SK-N-SH (cell line): ENCODE results near the gene MLLT10.

Source experiments
- GABPA ChIP-seq: IDR thresholded peaks from 2 replicates; pipeline ENCODE4 v1.4.0; 2012; ENCODE audit warnings: low read depth, mild to moderate bottlenecking
- MEF2A ChIP-seq: IDR thresholded peaks from 2 replicates; pipeline ENCODE4 v1.4.0; 2012; ENCODE audit warnings: low read depth, borderline replicate concordance
- MXI1 ChIP-seq: IDR thresholded peaks from 2 replicates; pipeline ENCODE4 v1.6.1; 2012; ENCODE audit warnings: mild to moderate bottlenecking, low read depth, low read length, improper control_type of control experiment
- PBX3 ChIP-seq: IDR thresholded peaks from 2 replicates; pipeline ENCODE4; 2012
- RAD21 ChIP-seq: IDR thresholded peaks from 2 replicates; pipeline ENCODE4 v1.6.1; 2012; ENCODE audit warnings: mild to moderate bottlenecking, low read length
- RXRA ChIP-seq: IDR thresholded peaks from 2 replicates; pipeline ENCODE4 v1.4.0; 2012; ENCODE audit warnings: low read depth, mild to moderate bottlenecking, borderline replicate concordance
- TAF1 ChIP-seq: IDR thresholded peaks from 2 replicates; pipeline ENCODE4 v1.6.1; 2012; ENCODE audit warnings: low read depth, mild to moderate bottlenecking, low read length, moderate library complexity, borderline replicate concordance
- USF1 ChIP-seq: IDR thresholded peaks from 2 replicates; pipeline ENCODE4 v1.4.0; 2012; ENCODE audit warnings: low read depth, borderline replicate concordance
- USF2 ChIP-seq: fragments of 150-350 bp; IDR thresholded peaks from 2 replicates; pipeline ENCODE4 v1.6.1; 2017; ENCODE audit warnings: antibody characterized with exemption, low read length, low read depth, borderline replicate concordance
- TF ChIP-seq, protein P1 (sequence below): fragments of 200-600 bp; sonication (generic); IDR thresholded peaks from 2 replicates; pipeline ENCODE4 v1.6.1; 2017; ENCODE audit warnings: antibody characterized with exemption, mild to moderate bottlenecking, moderate library complexity
- TF ChIP-seq, protein P2 (sequence below): IDR thresholded peaks from 2 replicates; pipeline ENCODE4 v1.4.0; 2012; ENCODE audit warnings: low read depth
- TF ChIP-seq, protein P3 (sequence below): IDR thresholded peaks from 2 replicates; pipeline ENCODE4 v1.6.1; 2012; ENCODE audit warnings: mild to moderate bottlenecking, low read depth, low read length, moderate library complexity

DNA sequence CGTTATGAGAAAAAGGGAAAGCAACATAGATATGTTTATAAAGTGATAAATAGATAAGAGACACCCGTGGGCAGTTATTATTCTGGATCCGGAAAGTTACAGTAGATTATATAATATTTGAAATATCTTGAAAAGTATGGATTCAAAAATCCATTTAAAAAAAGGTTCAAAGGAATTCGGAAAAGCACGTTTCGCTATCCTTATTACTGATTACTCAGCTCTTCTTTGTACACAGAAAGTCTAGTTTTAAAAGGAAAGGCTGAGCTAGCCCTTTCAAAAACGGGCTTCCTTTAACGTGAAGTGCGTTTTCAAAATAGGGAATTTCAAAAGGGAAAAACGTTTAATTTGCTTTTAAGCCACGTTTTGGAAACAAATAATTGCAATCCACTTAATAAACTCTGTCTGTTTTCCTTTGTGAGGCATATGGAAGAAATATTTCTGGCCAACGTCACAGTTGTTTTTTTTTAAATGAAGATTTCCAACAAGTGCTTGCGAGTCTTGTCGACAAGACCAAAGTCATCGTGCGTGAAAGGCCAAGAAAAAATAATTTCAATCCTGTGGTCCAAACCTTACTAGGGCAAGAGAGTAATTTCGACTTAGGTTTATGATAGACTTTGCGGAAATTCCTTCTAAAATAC lies 6.3 kb upstream of the MLLT10 start:
- TF ChIP-seq MEF2A (no peak), TAF1 (no peak), GABPA (no peak), MXI1 (no peak; the same call in 1 of the 2 replicates), RXRA (no peak), PBX3 (no peak), USF1 (no peak), USF2 (no peak), RAD21 (no peak)
- TF ChIP-seq, protein P1, sequence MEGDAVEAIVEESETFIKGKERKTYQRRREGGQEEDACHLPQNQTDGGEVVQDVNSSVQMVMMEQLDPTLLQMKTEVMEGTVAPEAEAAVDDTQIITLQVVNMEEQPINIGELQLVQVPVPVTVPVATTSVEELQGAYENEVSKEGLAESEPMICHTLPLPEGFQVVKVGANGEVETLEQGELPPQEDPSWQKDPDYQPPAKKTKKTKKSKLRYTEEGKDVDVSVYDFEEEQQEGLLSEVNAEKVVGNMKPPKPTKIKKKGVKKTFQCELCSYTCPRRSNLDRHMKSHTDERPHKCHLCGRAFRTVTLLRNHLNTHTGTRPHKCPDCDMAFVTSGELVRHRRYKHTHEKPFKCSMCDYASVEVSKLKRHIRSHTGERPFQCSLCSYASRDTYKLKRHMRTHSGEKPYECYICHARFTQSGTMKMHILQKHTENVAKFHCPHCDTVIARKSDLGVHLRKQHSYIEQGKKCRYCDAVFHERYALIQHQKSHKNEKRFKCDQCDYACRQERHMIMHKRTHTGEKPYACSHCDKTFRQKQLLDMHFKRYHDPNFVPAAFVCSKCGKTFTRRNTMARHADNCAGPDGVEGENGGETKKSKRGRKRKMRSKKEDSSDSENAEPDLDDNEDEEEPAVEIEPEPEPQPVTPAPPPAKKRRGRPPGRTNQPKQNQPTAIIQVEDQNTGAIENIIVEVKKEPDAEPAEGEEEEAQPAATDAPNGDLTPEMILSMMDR, result no peak
- TF ChIP-seq, protein P2, sequence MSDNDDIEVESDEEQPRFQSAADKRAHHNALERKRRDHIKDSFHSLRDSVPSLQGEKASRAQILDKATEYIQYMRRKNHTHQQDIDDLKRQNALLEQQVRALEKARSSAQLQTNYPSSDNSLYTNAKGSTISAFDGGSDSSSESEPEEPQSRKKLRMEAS, result no peak
- TF ChIP-seq, protein P3, sequence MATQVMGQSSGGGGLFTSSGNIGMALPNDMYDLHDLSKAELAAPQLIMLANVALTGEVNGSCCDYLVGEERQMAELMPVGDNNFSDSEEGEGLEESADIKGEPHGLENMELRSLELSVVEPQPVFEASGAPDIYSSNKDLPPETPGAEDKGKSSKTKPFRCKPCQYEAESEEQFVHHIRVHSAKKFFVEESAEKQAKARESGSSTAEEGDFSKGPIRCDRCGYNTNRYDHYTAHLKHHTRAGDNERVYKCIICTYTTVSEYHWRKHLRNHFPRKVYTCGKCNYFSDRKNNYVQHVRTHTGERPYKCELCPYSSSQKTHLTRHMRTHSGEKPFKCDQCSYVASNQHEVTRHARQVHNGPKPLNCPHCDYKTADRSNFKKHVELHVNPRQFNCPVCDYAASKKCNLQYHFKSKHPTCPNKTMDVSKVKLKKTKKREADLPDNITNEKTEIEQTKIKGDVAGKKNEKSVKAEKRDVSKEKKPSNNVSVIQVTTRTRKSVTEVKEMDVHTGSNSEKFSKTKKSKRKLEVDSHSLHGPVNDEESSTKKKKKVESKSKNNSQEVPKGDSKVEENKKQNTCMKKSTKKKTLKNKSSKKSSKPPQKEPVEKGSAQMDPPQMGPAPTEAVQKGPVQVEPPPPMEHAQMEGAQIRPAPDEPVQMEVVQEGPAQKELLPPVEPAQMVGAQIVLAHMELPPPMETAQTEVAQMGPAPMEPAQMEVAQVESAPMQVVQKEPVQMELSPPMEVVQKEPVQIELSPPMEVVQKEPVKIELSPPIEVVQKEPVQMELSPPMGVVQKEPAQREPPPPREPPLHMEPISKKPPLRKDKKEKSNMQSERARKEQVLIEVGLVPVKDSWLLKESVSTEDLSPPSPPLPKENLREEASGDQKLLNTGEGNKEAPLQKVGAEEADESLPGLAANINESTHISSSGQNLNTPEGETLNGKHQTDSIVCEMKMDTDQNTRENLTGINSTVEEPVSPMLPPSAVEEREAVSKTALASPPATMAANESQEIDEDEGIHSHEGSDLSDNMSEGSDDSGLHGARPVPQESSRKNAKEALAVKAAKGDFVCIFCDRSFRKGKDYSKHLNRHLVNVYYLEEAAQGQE, result no peak
